Tibial nerve (tissue), 4 donors: ENCODE measurements around the gene MTHFD1L. TPM values are rescaled to one million over a fixed set of nuclear protein-coding genes. Genes with fewer than 3 reads are reported as not detected.

Experiments
- DNase-seq, 2 donors: peaks; one replicate each; pipeline ENCODE4 v3.0.0-alpha.2; 2019; ENCODE audit warnings: low spot score in 2 of 2
- H3K27ac ChIP-seq, 4 donors: fragments of 200-600 bp; sonication (generic) in 3 of 4; one replicate each; pipeline ENCODE4 v1.5.1; 2017 to 2019; ENCODE audit warnings: mild to moderate bottlenecking in 1 of 4
- H3K27me3 ChIP-seq, 2 donors: fragments of 200-600 bp; sonication (generic) in 1 of 2; one replicate each; pipeline versions ENCODE4 v1.5.1 to v1.6.0; 2017 to 2019
- H3K36me3 ChIP-seq, 3 donors: fragments of 200-600 bp; sonication (generic); one replicate each; pipeline ENCODE4 v1.5.1; 2018 to 2019
- H3K4me1 ChIP-seq, 4 donors: fragments of 200-600 bp; sonication (generic) in 3 of 4; one replicate each; pipeline ENCODE4 v1.5.1; 2017 to 2019
- H3K4me3 ChIP-seq, 4 donors: fragments of 200-600 bp; sonication (generic) in 3 of 4; one replicate each; pipeline ENCODE4 v1.5.1; 2017 to 2019; ENCODE audit warnings: mild to moderate bottlenecking in 1 of 4, moderate library complexity in 1 of 4
- H3K9me3 ChIP-seq, 4 donors: fragments of 200-600 bp; sonication (generic) in 3 of 4; one replicate each; pipeline ENCODE4 v1.5.1; 2017 to 2019
- CTCF ChIP-seq, 5 experiments: fragments of 200-600 bp in 3 of 5; fragments of 450-650 bp in 2 of 5; sonication (generic) in 3 of 5; IDR thresholded peaks; one replicate each; pipeline ENCODE4 v1.5.1; 2016 to 2019; ENCODE audit warnings: antibody characterized with exemption in 5 of 5, mild to moderate bottlenecking in 3 of 5, moderate library complexity in 2 of 5
- EP300 ChIP-seq, 2 donors: sonication (generic); formaldehyde crosslinking; IDR thresholded peaks; one replicate each; pipeline ENCODE4 v1.6.1; 2017; ENCODE audit warnings: antibody characterized with exemption in 2 of 2, mild to moderate bottlenecking in 1 of 2
- POLR2A ChIP-seq, 2 donors: fragments of 450-650 bp; IDR thresholded peaks; one replicate each; pipeline ENCODE4 v1.6.1; 2017; ENCODE audit warnings: antibody characterized with exemption in 2 of 2, mild to moderate bottlenecking in 2 of 2, moderate library complexity in 2 of 2
- WGBS, 2 donors: methylation state at CpG; one replicate each; pipeline ENCODE4 v1.1.5; 2018; 5-methylcytosine and 5-hydroxymethylcytosine counted together
- total RNA-seq, 4 donors: library from RNA; depleted of rRNA; stranded (reverse); fragments of >200 nt; gene quantifications; one replicate each; pipeline ENCODE4 v1.1.0, GENCODE V29; 2016

MTHFD1L gene
- total RNA-seq, 4 donors from 2014 or later, result 8.4 to 35.1 (median 13.1) TPM

GRCh38 chr6:151071295-151071694 lies 205.8 kb downstream of the MTHFD1L start:
- peaks cover 6 to 54% (median 21%) of the 10 kb centered on the region in 4 donors for H3K4me1 ChIP-seq
- DNase-seq, result peak; percentile 41 to 69
- peak overlapping the region; percentile 5 to 22 (median 8) for H3K4me3 ChIP-seq
- peaks cover 0 to 6% (median 1%) of the 10 kb centered on the region in 4 donors for H3K9me3 ChIP-seq
- TF ChIP-seq EP300 (IDR thresholded peaks at IDR 0.05) (peak in 1 of 2 donors; percentile 90), CTCF (IDR thresholded peaks at IDR 0.05) (no peak)
- 17 to 25% methylated on average over 8 of the region's 8 CpGs for WGBS, 2 donors
- H3K27me3 ChIP-seq, result no peaks in the 10 kb centered on the region
- peak overlapping the region; percentile 70 to 91 (median 80) for H3K27ac ChIP-seq
- no peaks in the 10 kb centered on the region for H3K36me3 ChIP-seq

GRCh38 chr6:151073146-151073545 lies 207.6 kb downstream of the MTHFD1L start:
- peaks cover 0 to 6% (median 1%) of the 10 kb centered on the region in 4 donors for H3K9me3 ChIP-seq
- no peak overlapping the region for H3K4me3 ChIP-seq
- 74 to 80% methylated on average over 4 of the region's 4 CpGs for WGBS, 2 donors
- no peaks in the 10 kb centered on the region for H3K27me3 ChIP-seq
- H3K27ac ChIP-seq, result peak overlapping the region in 1 of 4 donors; percentile 91
- no peaks in the 10 kb centered on the region for H3K36me3 ChIP-seq
- TF ChIP-seq CTCF (IDR thresholded peaks at IDR 0.05) (no peak), POLR2A (IDR thresholded peaks at IDR 0.05) (no peak), EP300 (IDR thresholded peaks at IDR 0.05) (no peak)
- DNase-seq, result no peak
- H3K4me1 ChIP-seq, result peaks cover 6 to 37% (median 15%) of the 10 kb centered on the region in 4 donors

DNA sequence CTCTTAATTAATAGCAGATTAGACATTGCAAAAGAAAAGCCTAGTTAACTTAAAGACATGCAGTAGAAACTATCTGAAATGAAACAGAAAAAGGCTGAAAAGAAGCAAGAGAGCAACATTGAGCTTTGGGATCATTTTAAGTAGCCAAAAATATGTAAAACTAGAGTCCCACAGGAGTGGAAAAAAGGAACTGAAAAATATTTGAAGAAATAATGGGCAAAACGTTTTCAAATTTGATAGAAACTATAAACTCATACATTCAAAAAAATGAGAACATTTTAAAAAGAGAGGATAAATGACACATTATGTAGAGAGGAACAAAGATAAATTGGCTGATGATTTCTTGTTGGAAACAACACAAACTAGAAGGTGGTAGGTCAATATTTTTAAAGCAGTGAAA lies 208.2 kb downstream of the MTHFD1L start:
- DNase-seq, result no peak
- 12 to 14% methylated on average over 1 of the region's 1 CpG for WGBS, 2 donors
- TF ChIP-seq EP300 (IDR thresholded peaks at IDR 0.05) (no peak), CTCF (IDR thresholded peaks at IDR 0.05) (no peak), POLR2A (IDR thresholded peaks at IDR 0.05) (no peak)
- no peak overlapping the region for H3K4me3 ChIP-seq
- peak overlapping the region in 2 of 4 donors; percentile 1 to 91 for H3K27ac ChIP-seq
- peaks cover 0 to 6% (median 1%) of the 10 kb centered on the region in 4 donors for H3K9me3 ChIP-seq
- peaks cover 5 to 31% (median 12%) of the 10 kb centered on the region in 4 donors for H3K4me1 ChIP-seq
- H3K27me3 ChIP-seq, result no peaks in the 10 kb centered on the region
- H3K36me3 ChIP-seq, result no peaks in the 10 kb centered on the region

- H3K4me3 ChIP-seq, result no peak overlapping the region
- H3K9me3 ChIP-seq, result peaks cover 0 to 6% (median 1%) of the 10 kb centered on the region in 4 donors
- WGBS, 2 donors, result 72% methylated on average over 3 of the region's 3 CpGs
- H3K27me3 ChIP-seq, result no peaks in the 10 kb centered on the region
- peaks cover 0 to 8% (median 0%) of the 10 kb centered on the region in 3 donors for H3K36me3 ChIP-seq
- DNase-seq, result no peak
- peaks cover 0 to 18% (median 3%) of the 10 kb centered on the region in 4 donors for H3K4me1 ChIP-seq
- H3K27ac ChIP-seq, result peak overlapping the region in 3 of 4 donors; percentile 19 to 82 (median 82)
- TF ChIP-seq CTCF (IDR thresholded peaks at IDR 0.05) (no peak), POLR2A (IDR thresholded peaks at IDR 0.05) (no peak), EP300 (IDR thresholded peaks at IDR 0.05) (no peak)
Measured at GRCh38 chr6:151075005-151075404, 209.5 kb downstream of the MTHFD1L start.

- TF ChIP-seq EP300 (IDR thresholded peaks at IDR 0.05) (peak; percentile 38 to 62), POLR2A (IDR thresholded peaks at IDR 0.05) (no peak)
- 43 to 50% methylated on average over 2 of the region's 2 CpGs for WGBS, 2 donors
- H3K4me1 ChIP-seq, result peaks cover 0 to 13% (median under 1%) of the 10 kb centered on the region in 4 donors
- H3K27me3 ChIP-seq, result no peaks in the 10 kb centered on the region
- H3K27ac ChIP-seq, result peak overlapping the region in 3 of 4 donors; percentile 19 to 82 (median 82)
- no peak for DNase-seq
- no peak overlapping the region for H3K4me3 ChIP-seq
- peaks cover 0 to 6% (median 1%) of the 10 kb centered on the region in 4 donors for H3K9me3 ChIP-seq
- H3K36me3 ChIP-seq, result peaks cover 0 to 8% (median 0%) of the 10 kb centered on the region in 3 donors
Measured at GRCh38 chr6:151075527-151075926, 210.0 kb downstream of the MTHFD1L start.
